ENCODE data around the gene TAGAP. TPM values are rescaled to one million over a fixed set of nuclear protein-coding genes. Genes with fewer than 3 reads are reported as not detected.
"Not testable (repeated sequence)": the region's sequence is repeated elsewhere in the genome, so short reads cannot be mapped to it uniquely, and the experiment has no call there.

Gene TAGAP
- total RNA-seq, 1 donor from 2014 or later: 0.12 TPM

GRCh38 chr6:158991017-158991723, 53.6 kb downstream of the TAGAP start:
- H3K4me3 ChIP-seq (ENCODE audit: low read depth, low read length): no peak overlapping the region
- no peak for TF ChIP-seq CTCF (conservative IDR thresholded peaks at IDR 0.05; ENCODE audit: low read depth, low read length)
- DNase-seq (ENCODE audit: low read depth): no peak

GRCh38 chr6:158989711-158990110, 55.1 kb downstream of the TAGAP start:
- not testable (repeated sequence) for H3K4me3 ChIP-seq (ENCODE audit: low read depth, low read length); DNase-seq (ENCODE audit: low read depth)

GRCh38 chr6:158988477-158988876, 56.3 kb downstream of the TAGAP start:
- H3K4me3 ChIP-seq (ENCODE audit: low read depth, low read length): no peak overlapping the region
- DNase-seq (ENCODE audit: low read depth): no peak
- no peak for TF ChIP-seq CTCF (conservative IDR thresholded peaks at IDR 0.05; ENCODE audit: low read depth, low read length)

- H3K4me3 ChIP-seq (ENCODE audit: low read depth, low read length): no peak overlapping the region
- TF ChIP-seq CTCF (conservative IDR thresholded peaks at IDR 0.05; ENCODE audit: low read depth, low read length): no peak
- no peak for DNase-seq (ENCODE audit: low read depth)
Observed at GRCh38 chr6:158987657-158988056, 57.1 kb downstream of the TAGAP start.

Other genes starting within 250 kb of the TAGAP start
- gene EZR, start 225.6 kb downstream of the TAGAP start, total RNA-seq: 264 and 309 TPM in 2 replicates
- 3.0 and 5.2 TPM in 2 replicates for gene RSPH3, start 44.8 kb downstream of the TAGAP start, total RNA-seq
- 0.14 TPM in 1 of 2 replicates, not detected in the other for gene FNDC1, start 124.4 kb upstream of the TAGAP start, total RNA-seq